Tibial artery (tissue), 4 donors: ENCODE data around the gene REXO1.

Source experiments
- DNase-seq, 2 donors: peaks; one replicate each; pipeline ENCODE4 v3.0.0-alpha.2; 2019
- H3K27ac ChIP-seq, 2 donors: fragments of 200-600 bp; sonication (generic) in 1 of 2; 1 replicate in 1 of 2; 2 replicates in 1 of 2; pipeline ENCODE4 v1.5.1; 2018 to 2019; ENCODE audit warnings: mild to moderate bottlenecking in 1 of 2
- H3K27me3 ChIP-seq, 2 donors: fragments of 200-600 bp; sonication (generic) in 1 of 2; one replicate each; pipeline versions ENCODE4 v1.5.1 to v1.6.0; 2016 to 2019
- H3K36me3 ChIP-seq, 3 donors: fragments of 200-600 bp; sonication (generic) in 2 of 3; one replicate each; pipeline ENCODE4 v1.5.1; 2016 to 2019; ENCODE audit warnings: mild to moderate bottlenecking in 2 of 3
- H3K4me1 ChIP-seq, 4 donors: fragments of 200-600 bp; sonication (generic) in 2 of 4; 1 replicate in 3 of 4; 2 replicates in 1 of 4; pipeline ENCODE4 v1.5.1; 2016 to 2019
- H3K4me3 ChIP-seq, 2 donors: fragments of 200-600 bp; sonication (generic) in 1 of 2; 1 replicate in 1 of 2; 2 replicates in 1 of 2; pipeline ENCODE4 v1.5.1; 2018 to 2019; ENCODE audit warnings: mild to moderate bottlenecking in 2 of 2
- H3K9me3 ChIP-seq, 3 donors: fragments of 200-600 bp; sonication (generic) in 1 of 3; one replicate each; pipeline ENCODE4 v1.5.1; 2016 to 2019
- CTCF ChIP-seq, 2 experiments: fragments of 200-600 bp in 1 of 2; fragments of 450-650 bp in 1 of 2; IDR thresholded peaks; one replicate each; pipeline ENCODE4 v1.5.1; 2017 to 2019; ENCODE audit warnings: antibody characterized with exemption in 2 of 2, mild to moderate bottlenecking in 1 of 2, moderate library complexity in 1 of 2
- intact Hi-C: fragments of 100-400 bp; cut with DNase I; formaldehyde crosslinking; loops from one replicate; pipeline ENCODE4 v1.15.0; 2023; ENCODE audit warnings: low total_unique reads

The REXO1 gene

DNA sequence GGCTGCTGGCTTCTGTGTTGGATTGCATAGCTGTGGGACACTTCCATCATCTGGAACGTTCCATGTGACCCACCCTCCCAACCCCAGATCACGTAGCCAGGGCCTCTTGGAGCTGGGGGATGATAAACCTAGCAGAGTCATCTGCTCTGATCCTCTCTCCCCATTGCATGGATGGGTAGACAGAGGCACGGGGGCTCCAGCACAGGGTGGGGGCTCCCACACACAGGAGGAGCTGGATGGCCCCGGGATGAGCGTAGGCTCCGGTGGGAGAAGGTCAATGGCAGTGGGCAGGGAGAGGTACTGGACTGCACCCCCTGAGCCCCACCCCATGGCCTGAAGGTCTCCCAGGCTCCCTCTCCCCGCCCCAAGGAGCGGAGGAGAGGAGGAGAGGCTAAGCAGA lies 61.6 kb downstream of the REXO1 start:
- peaks cover 0 to 12% (median 11%) of the 10 kb centered on the region in 3 donors for H3K9me3 ChIP-seq
- intact Hi-C loops = loop anchor here (5.0 kb wide), 1 partner anchor 41 kb away; no protein-coding TSS in a partner anchor
- H3K4me1 ChIP-seq = peaks cover 0 to 14% (median 0%) of the 10 kb centered on the region in 4 donors
- no peak overlapping the region for H3K4me3 ChIP-seq
- DNase-seq = no peak
- no peaks in the 10 kb centered on the region for H3K36me3 ChIP-seq
- H3K27me3 ChIP-seq = peaks cover 0 to 81% of the 10 kb centered on the region in 2 donors
- H3K27ac ChIP-seq = no peak overlapping the region
- TF ChIP-seq CTCF (IDR thresholded peaks at IDR 0.05) = no peak

DNA sequence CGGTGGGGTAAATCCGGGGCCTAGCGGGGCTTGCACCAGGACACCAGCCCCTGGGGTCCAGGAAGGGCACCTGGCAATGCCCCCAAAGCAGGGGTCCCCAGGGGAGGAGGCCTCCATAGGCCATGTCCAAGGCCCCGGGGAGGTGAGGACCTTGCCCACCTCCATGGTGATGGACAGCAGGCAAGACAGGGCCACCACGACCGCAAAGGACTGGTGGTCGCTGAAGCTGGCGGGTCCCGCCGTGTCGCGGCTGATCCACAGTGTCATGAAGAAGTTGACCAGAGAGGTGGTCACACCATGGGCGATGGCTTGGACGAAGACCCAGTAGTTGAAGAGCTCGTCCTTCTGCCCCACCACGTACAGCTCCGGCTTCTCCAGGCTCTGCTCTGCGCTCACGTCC lies 63.0 kb downstream of the REXO1 start:
- H3K36me3 ChIP-seq = no peaks in the 10 kb centered on the region
- no peak overlapping the region for H3K27ac ChIP-seq
- peaks cover 0 to 14% (median 0%) of the 10 kb centered on the region in 4 donors for H3K4me1 ChIP-seq
- intact Hi-C loops = loop anchor here (5.0 kb wide), 1 partner anchor 42 kb away; no protein-coding TSS in a partner anchor
- H3K27me3 ChIP-seq = peaks cover 0 to 80% of the 10 kb centered on the region in 2 donors
- peaks cover 0 to 17% (median 14%) of the 10 kb centered on the region in 3 donors for H3K9me3 ChIP-seq
- no peak for DNase-seq
- no peak overlapping the region for H3K4me3 ChIP-seq
- no peak for TF ChIP-seq CTCF (IDR thresholded peaks at IDR 0.05)

DNA sequence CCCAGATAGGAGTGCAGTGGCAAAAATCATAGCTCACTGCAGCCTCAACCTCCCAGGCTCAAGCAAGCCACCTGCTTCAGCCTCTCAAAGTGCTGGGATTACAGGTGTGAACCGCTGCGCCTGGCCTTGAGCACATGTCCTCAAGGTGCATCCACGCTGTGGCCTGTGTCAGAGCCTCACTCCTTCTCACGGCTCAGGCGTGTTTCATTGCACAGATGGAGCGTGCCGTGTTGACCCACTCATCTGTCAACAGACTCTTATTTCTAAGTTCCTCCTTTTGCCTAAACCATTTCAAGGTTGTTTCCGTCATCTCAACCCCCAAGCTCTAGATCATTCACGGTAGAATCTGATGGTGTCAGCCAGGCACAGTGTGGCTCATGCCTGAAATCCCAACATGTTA lies 64.4 kb downstream of the REXO1 start:
- no peaks in the 10 kb centered on the region for H3K36me3 ChIP-seq
- peaks cover 0 to 83% of the 10 kb centered on the region in 2 donors for H3K27me3 ChIP-seq
- no peak for TF ChIP-seq CTCF (IDR thresholded peaks at IDR 0.05)

DNA sequence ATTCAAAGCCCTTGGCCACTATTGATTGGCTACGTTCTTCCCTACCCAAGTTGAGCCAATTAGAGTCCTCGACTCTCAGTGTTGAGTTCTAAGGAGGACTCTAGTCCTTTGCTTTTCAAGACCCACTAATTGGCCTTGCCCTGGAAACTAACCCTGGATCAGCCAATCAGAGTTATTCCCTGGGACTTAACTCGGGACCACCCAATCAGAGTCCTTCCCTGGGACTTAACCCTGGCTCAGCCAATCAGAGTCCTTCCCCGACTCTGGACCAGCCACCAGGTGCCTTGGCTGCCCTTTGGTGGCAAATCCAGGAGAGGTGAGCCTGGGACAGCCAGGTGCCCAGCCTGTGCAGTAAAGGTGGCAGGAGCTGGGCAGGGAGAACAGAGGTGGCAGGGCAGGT lies 64.9 kb downstream of the REXO1 start:
- TF ChIP-seq CTCF (IDR thresholded peaks at IDR 0.05) = no peak
- Histone ChIP-seq H3K27me3 (peaks cover 0 to 81% of the 10 kb centered on the region in 2 donors), H3K4me3 (no peak overlapping the region), H3K36me3 (no peaks in the 10 kb centered on the region), H3K4me1 (peaks cover 0 to under 1% (median 0%) of the 10 kb centered on the region in 4 donors), H3K9me3 (peaks cover 0 to 17% (median 14%) of the 10 kb centered on the region in 3 donors), H3K27ac (no peak overlapping the region)
- DNase-seq = no peak
- intact Hi-C loops = no loop called here

More for the DNA sequence above, 64.4 kb downstream of the REXO1 start:
- Histone ChIP-seq H3K4me1 (peaks cover 0 to 5% (median 0%) of the 10 kb centered on the region in 4 donors), H3K4me3 (no peak overlapping the region), H3K27ac (no peak overlapping the region), H3K9me3 (peaks cover 0 to 17% (median 14%) of the 10 kb centered on the region in 3 donors)
- intact Hi-C loops = no loop called here
- no peak for DNase-seq

DNA sequence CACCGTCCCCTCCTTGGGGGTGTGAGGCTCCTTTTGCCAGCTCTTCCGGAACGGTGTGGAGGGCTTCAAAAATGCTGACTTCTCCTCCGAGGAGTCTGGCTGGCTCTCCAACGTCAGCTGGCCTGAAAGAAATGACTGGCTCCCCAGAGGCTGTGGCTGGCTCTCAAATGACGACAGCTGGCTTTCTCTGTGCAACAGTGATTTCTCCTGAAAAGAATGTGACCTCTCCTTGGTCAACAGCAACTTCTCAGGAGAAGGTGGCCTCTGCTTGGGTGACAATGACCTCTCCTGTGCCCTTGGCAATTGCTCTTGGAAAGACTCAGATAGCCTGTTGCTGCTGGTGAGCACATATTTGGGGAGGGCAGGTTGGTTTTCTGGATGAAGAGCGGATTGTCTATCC lies 65.8 kb downstream of the REXO1 start:
- TF ChIP-seq CTCF (IDR thresholded peaks at IDR 0.05) = no peak
- intact Hi-C loops = no loop called here
- DNase-seq = no peak
- Histone ChIP-seq H3K36me3 (no peaks in the 10 kb centered on the region), H3K4me3 (no peak overlapping the region), H3K9me3 (peaks cover 0 to 17% (median 14%) of the 10 kb centered on the region in 3 donors), H3K27me3 (peaks cover 0 to 81% of the 10 kb centered on the region in 2 donors), H3K27ac (no peak overlapping the region), H3K4me1 (no peaks in the 10 kb centered on the region)
